Islet precursor cell (in vitro differentiated cells): Measurements from ENCODE around the gene SNAPC4.

Source experiments
- DNase-seq: peaks from one replicate; pipeline ENCODE4 v3.0.0-alpha.2; 2018

SNAPC4 gene

DNA sequence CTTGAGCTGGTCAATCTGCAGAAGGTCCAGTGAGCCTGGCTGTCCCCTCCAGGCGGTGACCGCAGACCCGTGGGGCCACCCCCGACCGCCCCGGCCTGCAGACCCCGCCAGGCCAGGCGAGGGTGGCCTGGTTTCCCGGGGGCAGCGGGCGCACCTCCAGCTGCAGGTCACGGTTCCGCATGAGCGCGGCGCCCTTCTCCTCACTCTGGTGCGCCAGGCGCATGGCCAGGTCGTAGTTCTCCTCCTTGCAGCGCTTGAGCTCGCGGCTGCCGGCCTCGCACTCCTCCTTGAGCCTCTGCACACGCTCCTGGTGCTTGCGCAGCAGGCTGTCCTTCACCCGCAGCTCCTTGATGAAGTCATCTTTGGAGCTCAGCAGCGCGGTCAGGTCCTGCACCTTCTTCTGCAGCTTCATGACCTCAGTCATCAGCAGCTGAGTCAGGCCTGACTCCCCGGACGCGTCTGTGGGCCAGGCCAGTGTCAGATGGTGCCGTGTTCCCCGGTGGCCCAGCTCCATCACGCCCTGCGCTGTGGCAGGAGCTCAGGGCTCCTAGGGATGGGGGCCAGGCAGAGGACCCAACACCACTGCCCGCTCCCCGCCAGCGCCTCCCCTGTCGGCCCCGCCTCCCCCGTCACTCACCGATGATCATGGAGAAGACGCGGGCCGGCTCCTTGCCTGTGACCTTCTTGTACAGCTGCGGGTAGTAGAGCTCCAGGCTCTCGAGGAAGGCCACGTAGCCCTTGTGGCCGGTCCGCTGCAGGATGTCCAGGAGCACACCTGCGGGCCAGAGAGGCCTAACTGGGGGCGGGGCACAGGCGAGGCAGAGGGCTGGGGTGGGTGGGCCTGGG, 29.1 kb downstream of the SNAPC4 start:
- DNase-seq = no peak

GRCh38 chr9:136370037-136370436, 29.9 kb downstream of the SNAPC4 start:
- DNase-seq = no peak

DNA sequence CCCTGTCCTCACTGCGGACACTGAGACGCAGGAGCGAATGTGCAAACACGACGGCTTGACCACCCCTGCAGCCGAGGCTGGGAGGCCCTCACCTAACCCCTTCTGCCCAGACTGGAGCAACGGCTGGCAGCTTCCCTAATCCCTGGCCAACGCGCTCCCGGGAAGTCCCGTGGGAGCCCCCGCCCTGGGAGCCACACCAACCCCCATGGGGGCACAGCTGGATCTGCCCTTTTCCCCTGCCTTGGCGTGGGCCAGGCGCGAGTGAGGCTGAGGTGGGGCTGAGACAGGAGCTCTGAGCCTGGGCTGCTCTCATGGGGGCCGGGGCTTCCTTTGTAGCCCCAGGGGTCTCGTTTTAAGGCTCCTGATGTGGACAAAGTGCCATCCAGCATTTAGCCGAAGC, 31.8 kb downstream of the SNAPC4 start:
- no peak for DNase-seq

DNA sequence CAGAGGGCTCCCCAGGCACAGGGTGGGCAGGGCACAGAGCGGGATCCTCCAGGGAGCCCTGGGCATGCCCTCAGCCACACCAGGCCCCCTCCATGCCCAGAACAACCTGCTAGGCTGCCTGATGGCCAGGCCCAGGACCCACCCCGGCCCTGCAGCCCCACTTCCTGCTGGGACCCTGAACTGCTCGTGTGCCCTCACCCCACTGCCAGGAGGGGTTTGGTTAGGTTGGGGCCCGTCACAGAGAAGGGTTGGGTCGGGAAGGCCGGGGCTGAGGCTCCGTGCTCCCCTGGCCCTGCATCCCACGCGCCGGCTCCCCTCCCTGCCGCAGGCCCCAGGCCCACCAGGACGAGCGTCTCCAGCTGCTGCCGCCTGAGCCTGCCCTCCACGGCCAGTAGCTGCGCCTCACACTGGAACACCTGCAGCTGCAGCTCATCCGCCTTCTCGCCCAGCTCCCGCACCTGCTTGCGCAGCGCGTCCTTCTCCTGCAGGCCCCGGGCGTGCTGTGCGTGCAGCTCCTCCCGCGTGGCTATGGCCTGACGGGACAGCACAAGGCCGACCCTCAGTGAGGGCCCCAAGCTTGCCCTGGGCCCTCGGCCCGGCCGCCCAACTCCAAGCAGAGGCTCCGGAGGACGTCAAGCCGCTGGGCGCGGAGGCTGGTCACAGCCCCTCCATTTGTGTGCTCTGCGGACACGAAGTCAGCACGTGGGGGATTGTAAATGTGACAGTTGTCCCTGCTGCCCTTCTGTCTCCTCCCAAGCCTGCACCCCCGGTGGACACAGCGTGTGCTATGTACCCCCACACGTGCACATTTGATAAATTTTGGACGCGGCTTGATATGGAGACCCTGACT, 32.4 kb downstream of the SNAPC4 start:
- no peak for DNase-seq

GRCh38 chr9:136366826-136367225, 33.1 kb downstream of the SNAPC4 start:
- DNase-seq = no peak

DNA sequence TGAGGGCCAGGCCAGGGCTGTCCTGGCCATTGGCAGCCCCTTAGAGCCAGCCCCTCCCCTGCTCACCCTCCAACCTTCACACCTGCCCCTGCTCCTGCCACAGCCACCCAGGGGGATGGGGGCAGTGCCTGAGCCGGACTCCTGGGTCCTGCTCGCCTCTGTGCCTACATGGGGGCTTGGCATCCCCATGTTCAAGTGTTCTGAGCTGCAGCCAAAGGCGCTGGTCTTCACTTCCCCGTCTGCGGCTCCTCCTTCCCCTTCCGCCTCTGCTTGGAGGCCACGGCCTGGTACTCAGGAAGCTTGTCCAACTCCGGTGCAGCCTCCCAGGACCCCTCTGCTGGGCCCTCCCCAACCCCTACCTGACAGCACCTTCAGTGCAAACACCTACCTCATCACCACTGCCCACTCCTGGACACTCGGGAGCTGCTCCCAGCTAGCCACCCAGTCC, 34.2 kb downstream of the SNAPC4 start:
- DNase-seq = no peak

DNA sequence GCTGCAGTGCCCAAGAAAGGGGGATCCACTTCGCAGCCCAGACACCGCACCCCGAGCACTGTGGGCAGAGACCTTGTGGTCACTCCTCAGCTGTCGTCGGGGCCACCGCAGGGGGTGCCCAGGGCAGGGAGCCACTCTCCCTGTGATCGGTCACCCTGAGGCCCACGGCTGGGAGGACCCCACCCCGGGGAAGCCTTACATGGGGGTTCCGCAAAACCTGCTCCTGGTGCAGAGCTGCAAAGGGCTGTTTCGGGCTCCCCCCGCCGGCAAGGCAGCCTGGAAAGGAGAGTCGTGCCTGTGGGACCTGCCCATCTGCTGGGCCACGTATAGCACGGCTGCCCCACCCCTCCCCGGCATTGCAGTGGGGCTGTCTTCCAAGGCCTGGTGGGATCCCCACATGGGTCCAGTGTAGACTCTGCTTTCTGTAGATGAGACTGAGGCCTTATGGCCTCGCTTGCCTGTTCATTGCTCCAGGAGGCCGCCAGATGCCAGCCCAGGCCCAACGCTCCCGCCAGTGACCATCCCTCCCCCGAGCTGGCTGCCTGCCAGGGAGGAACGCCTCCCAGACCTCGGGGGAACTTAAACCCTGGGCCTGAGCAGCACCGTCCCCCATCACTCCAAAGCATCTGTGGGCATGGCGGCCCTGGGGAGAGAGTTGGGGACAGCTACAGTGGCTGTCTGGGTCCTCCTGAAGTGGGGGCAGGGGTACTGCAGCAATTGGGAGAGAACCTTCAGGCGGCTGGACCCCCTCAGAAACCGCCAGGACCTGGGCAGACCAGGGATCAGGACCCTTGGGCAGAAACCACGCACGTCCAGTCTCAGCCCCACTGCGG, 34.8 kb downstream of the SNAPC4 start:
- DNase-seq = no peak

GRCh38 chr9:136363949-136364748, 35.8 kb downstream of the SNAPC4 start:
- DNase-seq = no peak

DNA sequence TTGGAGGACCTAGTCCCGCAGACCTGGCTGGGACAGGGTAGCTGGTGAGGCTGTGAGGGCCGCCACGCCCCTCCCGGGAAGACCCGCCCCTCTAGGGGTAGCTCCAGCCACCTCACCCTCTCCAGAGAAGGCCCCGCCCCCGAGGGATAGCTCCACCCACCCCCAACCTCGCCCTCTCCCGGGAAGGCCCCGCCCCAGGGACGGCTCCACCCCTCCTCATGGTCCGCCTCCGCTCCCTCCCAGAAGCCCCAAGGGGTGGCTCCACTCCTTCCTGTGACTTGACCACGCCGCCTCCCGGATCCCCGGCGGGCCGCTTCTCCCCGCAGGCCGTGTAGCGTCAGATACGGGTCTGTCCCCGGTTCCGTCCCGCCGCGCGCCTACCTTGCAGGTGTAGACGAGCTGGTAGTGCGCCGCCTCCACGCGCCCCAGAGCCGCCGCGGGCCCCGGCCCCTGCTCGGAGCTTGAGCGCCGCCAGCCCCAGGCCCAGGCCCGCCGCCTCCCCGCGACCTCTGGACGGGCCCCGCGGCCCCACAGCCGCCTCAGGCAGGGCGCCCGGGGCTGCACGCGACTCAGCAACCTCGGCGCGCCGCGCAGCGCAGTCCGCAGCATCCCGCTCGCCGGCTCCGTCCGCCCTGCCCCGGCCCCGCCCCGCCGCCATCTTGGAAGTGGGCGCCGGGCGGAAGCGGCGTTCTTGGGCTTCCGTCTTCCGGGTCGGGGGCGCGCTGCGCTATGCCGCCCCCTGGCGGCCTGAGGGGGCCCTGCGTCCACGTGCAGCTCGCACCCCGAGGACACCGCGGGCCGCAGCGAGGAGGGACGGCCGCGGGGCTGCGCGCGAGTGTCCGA, 36.6 kb downstream of the SNAPC4 start, which contains the start of gene DNLZ:
Gene DNLZ, minus strand, starts transcription at position 639 of the 843 bp plus-strand sequence. Its CDS starts 30 bp downstream, at position 609.
- peak; percentile 99 for DNase-seq

- no peak for DNase-seq
Measured at GRCh38 chr9:136362450-136362784, 37.6 kb downstream of the SNAPC4 start.

- DNase-seq = no peak
Measured at GRCh38 chr9:136361754-136362449, 38.1 kb downstream of the SNAPC4 start.

DNA sequence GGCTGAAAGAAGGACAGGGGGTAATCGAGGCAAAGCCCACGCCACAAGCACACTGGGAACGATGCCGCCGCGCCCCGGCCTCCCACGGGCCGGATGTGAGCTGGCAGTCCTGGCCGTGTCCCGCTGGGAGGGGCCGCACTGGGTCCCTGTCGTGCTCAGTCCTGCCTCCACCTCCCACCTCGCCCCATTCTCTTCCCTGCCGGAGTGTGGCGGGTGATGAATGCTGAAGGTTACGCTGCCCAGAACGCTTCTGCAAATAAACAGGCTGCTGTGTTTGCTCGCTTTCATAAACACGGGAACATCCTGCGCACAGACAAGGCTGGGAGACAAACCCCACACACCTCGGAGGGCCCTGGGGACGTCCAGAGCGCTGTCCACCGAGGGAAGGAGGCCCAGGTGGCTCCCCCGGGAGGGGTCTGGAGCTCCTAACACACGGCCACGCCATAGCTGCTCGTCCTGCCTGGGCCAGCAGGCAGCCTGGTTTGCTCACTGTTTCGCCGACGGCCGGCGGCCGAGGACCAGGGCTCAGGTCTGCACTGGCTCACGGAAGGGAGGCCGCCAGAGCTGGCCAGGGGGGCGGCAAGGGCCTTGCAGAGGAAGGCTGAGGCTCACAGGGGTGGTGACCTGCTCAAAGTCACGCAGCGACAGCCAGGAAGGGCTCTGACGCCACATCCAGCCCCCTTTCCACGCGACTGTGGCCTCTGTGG, 38.8 kb downstream of the SNAPC4 start:
- DNase-seq = no peak

DNA sequence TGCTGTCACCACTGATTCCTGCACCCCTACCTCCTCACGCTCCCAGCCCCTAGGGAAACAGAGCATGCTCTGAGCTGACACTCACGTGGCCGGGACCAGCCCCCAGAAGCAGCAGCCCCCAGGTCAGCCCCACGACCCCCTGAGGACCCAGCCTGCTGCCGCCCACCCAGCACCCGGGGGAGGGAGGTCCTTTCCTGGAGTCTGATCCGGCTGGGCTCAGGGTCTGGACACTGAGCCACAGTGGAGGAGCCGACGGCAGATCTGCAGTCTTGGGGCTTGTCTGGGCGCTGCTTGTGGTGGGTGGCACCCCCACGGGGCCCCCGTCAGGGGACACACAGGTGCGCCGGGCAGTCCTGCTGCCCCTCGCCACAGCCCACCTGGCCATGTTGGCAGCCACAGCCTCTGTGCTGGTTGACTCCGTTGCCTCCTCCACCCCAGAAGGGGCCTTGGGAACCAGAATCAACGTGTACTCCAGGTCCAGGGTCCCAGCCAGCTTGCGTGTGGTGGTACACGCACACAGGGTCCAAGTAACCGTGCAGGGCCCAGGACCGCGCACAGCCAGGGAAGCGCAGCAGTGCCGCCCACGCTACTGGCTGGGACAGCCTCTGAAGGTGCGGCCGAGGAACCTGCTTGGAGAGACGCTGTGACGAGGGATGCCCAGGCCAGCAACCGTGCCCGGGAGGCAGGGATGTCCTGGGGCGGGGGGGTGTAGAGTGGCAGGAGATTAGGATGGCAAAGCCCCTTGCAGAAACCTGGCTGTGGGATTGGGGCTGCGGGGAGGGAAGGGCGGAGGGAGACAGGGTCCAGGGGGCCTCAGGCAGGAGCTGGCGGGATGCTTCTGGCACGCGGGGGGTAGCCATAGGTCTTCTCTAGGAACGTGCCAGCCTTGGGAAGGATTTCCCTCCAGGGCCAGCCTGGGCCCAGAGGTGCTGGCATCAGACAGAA, 39.9 kb downstream of the SNAPC4 start:
- no peak for DNase-seq

DNA sequence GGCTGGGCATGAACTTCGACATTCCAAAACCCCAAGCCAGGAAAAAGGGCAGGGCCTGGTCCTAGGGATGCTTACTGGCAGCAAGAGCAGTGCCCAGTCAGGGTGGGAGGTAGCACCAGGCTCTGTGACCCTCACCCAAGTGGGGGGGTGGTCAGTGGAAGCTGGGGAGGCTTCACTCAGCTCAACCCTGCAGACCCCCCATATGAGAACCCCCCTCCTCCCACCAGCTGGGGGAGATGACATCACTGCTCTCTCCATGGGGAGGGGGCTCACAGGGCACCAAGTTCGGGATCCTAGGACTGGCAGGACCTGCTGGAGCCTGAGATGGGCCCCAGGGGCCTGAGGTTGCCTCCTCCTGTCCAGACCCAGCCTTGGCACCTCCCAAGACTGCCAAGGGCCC, 41.1 kb downstream of the SNAPC4 start:
- DNase-seq = no peak

GRCh38 chr9:136358016-136358415, 42.0 kb downstream of the SNAPC4 start:
- no peak for DNase-seq

DNA sequence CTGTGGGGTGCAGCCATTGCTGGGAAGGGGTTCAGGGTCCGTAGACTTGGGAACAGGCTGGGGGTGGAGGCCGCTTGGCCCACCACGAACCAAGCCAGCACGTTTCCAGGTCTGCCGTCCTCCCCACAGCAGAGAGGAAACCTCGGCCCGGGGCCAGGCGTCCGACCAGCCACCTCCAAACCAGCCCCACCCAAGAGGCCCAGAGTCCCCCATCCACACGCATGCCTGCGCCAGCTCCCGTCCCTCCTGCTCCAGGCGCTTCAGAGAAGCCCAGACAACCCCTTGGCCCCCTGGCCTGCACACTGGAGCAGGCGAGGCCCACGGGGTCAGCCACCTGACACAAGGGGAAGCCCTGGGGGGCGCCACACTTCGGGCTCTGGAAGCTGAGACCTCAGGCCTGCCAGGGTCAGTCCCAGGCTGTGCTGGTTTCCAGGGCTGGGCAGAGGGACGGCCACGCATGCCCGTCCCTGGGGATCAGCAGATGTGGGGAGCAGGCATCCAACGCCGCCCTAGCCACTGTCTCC, 42.7 kb downstream of the SNAPC4 start:
- no peak for DNase-seq

DNA sequence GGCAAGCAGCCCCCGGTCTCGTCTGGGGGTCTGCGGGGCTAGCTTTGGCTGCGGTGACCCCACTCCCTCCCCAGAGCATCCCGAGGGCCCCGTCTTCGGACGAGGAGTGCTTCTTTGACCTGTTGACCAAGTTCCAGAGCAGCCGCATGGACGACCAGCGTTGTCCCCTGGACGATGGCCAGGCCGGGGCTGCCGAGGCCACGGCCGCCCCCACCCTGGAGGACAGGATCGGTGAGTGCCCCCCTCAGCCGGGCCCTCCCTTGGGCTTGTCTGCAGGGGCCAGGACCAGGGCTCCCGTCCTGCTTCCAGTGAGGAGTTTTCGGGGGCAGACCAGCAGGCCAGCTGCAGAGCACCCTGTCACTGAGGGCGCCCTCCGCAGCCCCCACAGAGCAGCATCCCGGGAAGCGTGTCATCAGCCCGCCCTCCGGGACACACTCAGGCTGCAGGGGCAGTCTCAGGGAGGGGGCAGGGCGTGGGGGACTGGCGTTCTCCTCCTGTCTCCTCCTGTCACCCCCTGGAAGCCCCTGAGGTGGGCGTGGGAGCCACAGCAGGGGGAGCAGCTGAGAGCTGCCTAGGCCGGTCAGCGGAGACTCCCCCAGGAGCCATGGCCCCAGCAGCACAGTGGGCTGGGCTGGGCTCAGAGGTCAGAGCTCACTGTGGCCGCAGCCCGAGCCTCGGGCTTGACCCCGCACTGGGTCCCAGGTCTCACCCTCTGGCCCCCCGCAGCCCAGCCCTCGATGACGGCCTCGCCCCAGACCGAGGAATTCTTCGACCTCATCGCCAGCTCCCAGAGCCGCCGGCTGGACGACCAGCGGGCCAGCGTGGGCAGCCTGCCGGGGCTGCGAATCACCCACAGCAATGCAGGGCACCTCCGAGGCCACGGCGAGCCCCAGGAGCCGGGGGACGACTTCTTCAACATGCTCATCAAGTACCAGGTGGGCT, 44.1 kb downstream of the SNAPC4 start:
- no peak for DNase-seq
